ENCODE data around the gene KRT38. TPM values are rescaled to one million over a fixed set of nuclear protein-coding genes. Genes with fewer than 3 reads are reported as not detected.
"Not testable (repeated sequence)": the region's sequence is repeated elsewhere in the genome, so short reads cannot be mapped to it uniquely, and the experiment has no call there.

Gene KRT38
- polyA plus RNA-seq, 1 donor: not detected

DNA sequence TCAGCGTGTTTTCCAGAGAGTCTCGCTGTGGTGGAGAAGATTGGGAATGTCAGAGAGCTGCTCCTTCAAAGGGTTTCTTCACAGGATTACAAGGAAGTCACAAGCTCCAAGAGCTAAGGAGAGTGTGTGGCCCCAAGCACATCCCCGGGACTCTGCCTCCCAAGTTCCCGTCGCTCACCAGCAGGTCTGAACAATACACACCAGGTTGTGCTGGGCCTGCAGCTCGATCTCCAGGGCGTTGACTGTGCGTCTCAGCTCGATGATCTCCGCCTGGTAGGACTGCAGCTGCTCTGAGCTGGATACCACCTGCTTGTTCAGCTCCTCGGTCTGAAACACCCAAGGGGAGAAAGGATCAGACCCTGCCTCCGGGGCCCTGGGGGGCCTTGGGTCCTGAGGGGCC is 45.7 kb downstream of the KRT38 start:
- not testable (repeated sequence) for DNase-seq

DNA sequence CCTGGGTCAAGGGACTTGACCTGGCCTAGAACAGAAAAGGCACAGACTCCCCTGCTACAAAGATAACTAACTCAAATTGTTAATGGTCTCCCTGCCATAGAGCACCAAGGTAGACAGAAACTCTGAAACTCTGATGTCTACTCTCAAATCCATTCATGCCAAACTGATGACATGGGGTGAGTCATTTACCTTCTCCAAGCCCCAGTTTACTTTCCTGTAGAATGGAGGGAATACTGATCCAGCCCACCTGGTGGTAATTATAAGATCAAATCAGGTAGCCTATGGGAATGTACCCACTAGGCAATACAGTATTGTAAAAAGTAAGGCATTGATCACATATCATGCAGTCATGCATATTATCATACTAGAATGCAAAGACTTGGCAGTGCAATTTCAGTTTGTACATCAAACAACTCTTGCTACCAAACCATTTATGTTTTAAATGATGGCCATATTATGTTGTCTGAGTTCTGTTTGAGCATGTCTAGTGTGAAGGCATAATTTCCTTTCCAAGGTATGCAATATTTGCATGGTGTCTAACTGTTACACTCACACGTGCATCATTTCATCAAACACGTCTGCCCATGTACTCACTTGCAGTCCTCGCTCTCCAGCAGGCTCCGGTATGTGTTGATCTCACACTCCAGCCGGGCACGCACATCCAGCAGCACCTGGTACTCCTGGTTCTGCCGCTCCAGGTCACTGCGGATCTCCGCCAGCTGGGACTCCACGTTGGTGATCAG is 46.4 kb downstream of the KRT38 start:
- DNase-seq: no peak

DNA sequence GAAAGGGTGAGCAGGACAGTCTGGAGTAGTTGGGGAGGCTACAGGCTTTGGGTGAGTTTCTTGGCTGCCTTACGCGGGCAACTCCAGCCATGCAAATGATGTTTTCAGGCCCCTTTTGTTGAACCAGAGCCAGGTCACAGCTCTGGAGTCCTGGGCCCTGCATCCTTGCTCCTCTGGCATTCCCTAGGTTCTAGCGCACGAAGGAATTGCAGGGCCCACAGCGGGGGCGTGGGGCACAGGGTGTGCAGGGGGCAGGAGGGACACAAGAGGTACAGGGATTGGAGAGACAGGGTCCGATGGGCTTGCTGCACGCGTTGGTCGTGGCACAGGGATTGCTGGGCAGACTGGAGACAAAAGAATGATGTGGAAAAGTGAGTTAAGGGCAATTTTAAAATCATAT is 47.0 kb downstream of the KRT38 start:
- DNase-seq: no peak

DNA sequence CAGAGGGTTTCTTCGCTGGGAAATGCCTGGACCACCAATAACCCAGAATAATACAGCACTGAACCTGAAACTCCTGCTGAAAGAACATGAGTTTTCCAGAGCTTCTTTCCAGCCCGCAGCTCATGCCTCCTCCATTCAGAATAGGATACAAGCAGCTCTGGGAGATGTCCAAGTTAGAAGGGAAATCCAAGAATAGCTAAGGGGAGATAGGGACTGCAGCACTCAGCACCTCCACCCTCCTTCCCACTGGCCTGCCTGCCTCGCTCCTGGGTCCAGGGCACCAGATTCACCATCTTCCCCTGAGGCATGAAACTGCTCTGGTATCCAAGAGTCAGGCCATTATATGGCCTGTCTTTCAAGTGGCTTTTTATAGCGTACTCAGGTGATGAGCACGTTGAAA is 47.5 kb downstream of the KRT38 start:
- DNase-seq: no peak

DNA sequence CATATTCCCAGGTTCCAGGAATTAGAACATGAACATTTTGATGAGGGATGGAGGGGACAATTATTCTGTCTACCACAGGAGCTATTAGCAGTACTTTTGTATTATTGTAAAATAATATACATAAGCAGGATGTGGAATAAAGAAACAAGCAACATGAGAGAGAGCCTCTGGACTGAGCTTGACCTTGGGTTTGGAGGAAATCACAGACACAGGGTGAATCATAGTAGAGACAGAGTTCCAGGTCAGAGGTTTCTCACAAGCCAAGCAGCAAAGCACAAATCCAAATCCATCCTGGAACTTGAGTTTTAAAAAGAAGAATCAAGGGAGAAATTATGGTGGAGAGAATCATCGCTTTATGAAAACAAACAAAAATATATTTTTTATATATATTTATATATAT is 48.5 kb downstream of the KRT38 start:
- DNase-seq: no peak

DNA sequence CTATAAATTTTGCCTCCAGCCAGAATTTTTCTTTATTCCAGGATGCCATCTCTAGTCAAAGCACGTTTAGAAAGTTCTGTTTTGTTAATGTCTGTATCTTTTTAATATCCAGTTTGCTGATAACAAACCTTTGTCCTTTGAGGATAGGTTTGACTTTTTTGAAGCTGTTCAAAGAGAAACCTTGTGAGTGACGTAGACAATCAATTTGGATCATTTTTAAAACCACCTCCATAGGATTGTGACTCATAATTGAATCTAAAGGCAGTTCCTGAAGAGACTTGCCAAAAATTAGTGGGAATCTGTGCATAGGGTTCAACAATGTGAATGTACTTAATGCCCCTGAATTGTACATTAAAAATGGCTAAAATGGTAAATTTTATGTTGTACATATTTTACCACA is 49.2 kb downstream of the KRT38 start:
- no peak for DNase-seq

DNA sequence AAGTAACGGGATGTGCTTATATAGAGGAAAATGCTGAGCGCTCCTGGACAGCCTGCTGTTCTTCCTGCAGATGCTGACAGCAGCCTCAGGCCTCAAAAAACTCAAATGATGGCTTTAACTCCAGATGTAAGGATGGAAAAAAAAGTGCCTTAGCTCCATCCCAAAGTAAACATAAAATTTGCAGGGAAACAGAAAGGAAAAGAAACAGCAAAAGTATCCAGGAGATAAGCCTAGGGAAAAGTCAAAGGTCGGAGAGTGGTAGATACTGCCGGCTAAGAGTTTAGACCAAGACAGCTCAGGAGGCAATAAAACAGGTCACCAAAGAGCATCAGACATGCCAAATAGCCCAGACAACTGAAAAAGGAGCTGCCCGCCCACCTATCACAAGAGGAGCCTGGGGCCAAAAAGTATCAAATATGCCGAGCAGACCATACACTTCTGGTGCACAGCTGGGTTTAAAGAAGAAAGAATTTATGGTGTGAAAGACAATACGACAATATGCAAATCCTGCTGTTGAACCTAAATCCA is 50.3 kb downstream of the KRT38 start:
- DNase-seq: peak; percentile 14

DNA sequence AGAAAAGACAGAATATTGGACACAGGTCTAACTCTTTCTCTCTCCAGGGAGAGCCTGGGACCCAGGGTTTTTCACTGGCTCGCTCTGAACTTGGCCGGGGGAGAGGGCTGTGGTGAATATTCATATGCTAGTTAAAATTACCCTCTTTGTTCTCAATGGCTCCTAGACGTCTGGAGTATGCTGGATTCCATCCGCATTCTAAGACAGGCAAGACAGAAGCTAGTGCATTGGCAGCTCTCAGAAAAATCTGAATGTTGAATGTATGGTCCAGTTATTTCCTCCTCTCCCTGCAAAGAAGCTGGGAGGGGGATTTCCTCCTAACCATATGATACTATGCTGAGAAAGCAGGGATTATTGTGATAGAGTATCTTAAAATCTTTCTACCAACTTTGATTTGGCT is 53.1 kb downstream of the KRT38 start:
- no peak for DNase-seq

DNA sequence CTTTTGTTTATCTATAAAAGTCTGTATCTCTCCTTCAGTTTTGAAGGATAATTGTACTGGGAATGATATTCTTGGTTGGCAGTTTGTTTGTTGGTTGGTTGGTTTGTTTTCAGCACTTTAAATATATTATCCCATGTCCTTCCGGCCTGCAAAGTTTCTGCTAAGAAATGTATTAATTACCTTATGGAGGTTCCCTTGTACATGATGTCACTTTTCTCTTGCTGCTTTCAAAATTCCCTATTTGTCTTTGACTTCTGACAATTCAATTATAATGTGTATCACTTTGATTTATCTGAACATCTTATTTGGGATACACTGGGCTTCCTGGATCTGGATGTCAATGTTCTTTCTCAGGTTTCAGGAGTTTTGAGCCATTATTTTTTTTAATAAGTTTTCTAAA is 54.6 kb downstream of the KRT38 start:
- no peak for DNase-seq

Other genes starting within 250 kb of the KRT38 start
- not detected for gene KRTAP9-2, start 214.3 kb downstream of the KRT38 start, polyA plus RNA-seq (ENCODE audit: insufficient read length)
- not detected for gene KRTAP9-3, start 208.5 kb downstream of the KRT38 start, polyA plus RNA-seq (ENCODE audit: insufficient read length)
- gene KRTAP9-8, start 203.0 kb downstream of the KRT38 start, polyA plus RNA-seq (ENCODE audit: insufficient read length): not detected
- gene KRTAP9-4, start 191.3 kb downstream of the KRT38 start, polyA plus RNA-seq (ENCODE audit: insufficient read length): not detected
- gene KRTAP9-9, start 185.6 kb downstream of the KRT38 start, polyA plus RNA-seq (ENCODE audit: insufficient read length): not detected
- 0.42 TPM for gene KRTAP9-6, start 175.6 kb downstream of the KRT38 start, polyA plus RNA-seq (ENCODE audit: insufficient read length)
- not detected for gene KRTAP9-7, start 165.3 kb downstream of the KRT38 start, polyA plus RNA-seq (ENCODE audit: insufficient read length)
- not detected for gene KRTAP29-1, start 138.1 kb downstream of the KRT38 start, polyA plus RNA-seq (ENCODE audit: insufficient read length)
- not detected for gene KRTAP16-1, start 131.7 kb downstream of the KRT38 start, polyA plus RNA-seq (ENCODE audit: insufficient read length)
- gene KRTAP17-1, start 125.3 kb downstream of the KRT38 start, polyA plus RNA-seq (ENCODE audit: insufficient read length): not detected
- gene KRT33A, start 90.2 kb downstream of the KRT38 start, polyA plus RNA-seq (ENCODE audit: insufficient read length): not detected
- not detected for gene KRT33B, start 71.2 kb downstream of the KRT38 start, polyA plus RNA-seq (ENCODE audit: insufficient read length)
- gene KRT34, start 58.7 kb downstream of the KRT38 start, polyA plus RNA-seq (ENCODE audit: insufficient read length): not detected
- gene KRT31, start 43.4 kb downstream of the KRT38 start, polyA plus RNA-seq (ENCODE audit: insufficient read length): not detected
- not detected for gene KRT37, start 16.4 kb downstream of the KRT38 start, polyA plus RNA-seq (ENCODE audit: insufficient read length)
- gene KRT32, start 26.4 kb upstream of the KRT38 start, polyA plus RNA-seq (ENCODE audit: insufficient read length): not detected
- not detected for gene KRT35, start 40.2 kb upstream of the KRT38 start, polyA plus RNA-seq (ENCODE audit: insufficient read length)
- not detected for gene KRT36, start 48.9 kb upstream of the KRT38 start, polyA plus RNA-seq (ENCODE audit: insufficient read length)
- gene KRT13, start 64.6 kb upstream of the KRT38 start, polyA plus RNA-seq (ENCODE audit: insufficient read length): 0.25 TPM
- 1.8 TPM for gene KRT15, start 77.9 kb upstream of the KRT38 start, polyA plus RNA-seq (ENCODE audit: insufficient read length)
- 142 TPM for gene KRT19, start 87.3 kb upstream of the KRT38 start, polyA plus RNA-seq (ENCODE audit: insufficient read length)
- gene KRT9, start 131.1 kb upstream of the KRT38 start, polyA plus RNA-seq (ENCODE audit: insufficient read length): not detected
- gene KRT14, start 145.9 kb upstream of the KRT38 start, polyA plus RNA-seq (ENCODE audit: insufficient read length): not detected
- not detected for gene KRT16, start 171.8 kb upstream of the KRT38 start, polyA plus RNA-seq (ENCODE audit: insufficient read length)
- gene KRT17, start 183.6 kb upstream of the KRT38 start, polyA plus RNA-seq (ENCODE audit: insufficient read length): 1.1 TPM
- gene EIF1, start 247.9 kb upstream of the KRT38 start, polyA plus RNA-seq (ENCODE audit: insufficient read length): 702 TPM

Measured in left kidney (tissue), 2 donors.